Pons (tissue), 1 donor: ENCODE results near the gene UBR4.
A peak's percentile ranks its signal among the peaks of the same experiment; 100 is the strongest.
"Not testable (repeated sequence)": the region's sequence is repeated elsewhere in the genome, so short reads cannot be mapped to it uniquely, and the experiment has no call there.

Source experiments
- DNase-seq: peaks from one replicate; pipeline ENCODE4 v3.0.0-alpha.2; 2016; ENCODE audit warnings: low spot score

Gene UBR4

GRCh38 chr1:19220080-19220846 lies 10.2 kb upstream of the UBR4 start:
- DNase-seq, result no peak

GRCh38 chr1:19219451-19219850 lies 9.4 kb upstream of the UBR4 start:
- no peak for DNase-seq

GRCh38 chr1:19216585-19216984 lies 6.5 kb upstream of the UBR4 start:
- DNase-seq, result not testable (repeated sequence)

- DNase-seq, result no peak
Observed at GRCh38 chr1:19213580-19213979, 3.5 kb upstream of the UBR4 start.

- DNase-seq, result no peak
Observed at GRCh38 chr1:19212167-19212566, 2.1 kb upstream of the UBR4 start.

GRCh38 chr1:19210772-19211549 lies 895 bp upstream of the UBR4 start:
- peak; percentile 32 for DNase-seq

GRCh38 chr1:19209439-19209989 lies 552 bp downstream of the UBR4 start:
- peak; percentile 26 for DNase-seq

GRCh38 chr1:19208710-19209438 lies 1.2 kb downstream of the UBR4 start:
- DNase-seq, result no peak

GRCh38 chr1:19206947-19207346 lies 3.1 kb downstream of the UBR4 start:
- no peak for DNase-seq

GRCh38 chr1:19205845-19206244 lies 4.2 kb downstream of the UBR4 start:
- DNase-seq, result no peak

GRCh38 chr1:19205403-19205802 lies 4.7 kb downstream of the UBR4 start:
- no peak for DNase-seq

GRCh38 chr1:19204446-19205266 lies 5.4 kb downstream of the UBR4 start:
- no peak for DNase-seq

- DNase-seq, result peak; percentile 45
Observed at GRCh38 chr1:19203440-19203839, 6.6 kb downstream of the UBR4 start.

GRCh38 chr1:19202396-19202795 lies 7.7 kb downstream of the UBR4 start:
- DNase-seq, result no peak

- DNase-seq, result peak; percentile 25
Observed at GRCh38 chr1:19199969-19200604, 10.0 kb downstream of the UBR4 start.

- no peak for DNase-seq
Observed at GRCh38 chr1:19199329-19199968, 10.6 kb downstream of the UBR4 start.

GRCh38 chr1:19198820-19199219 lies 11.2 kb downstream of the UBR4 start:
- DNase-seq, result no peak

GRCh38 chr1:19197845-19198244 lies 12.2 kb downstream of the UBR4 start:
- no peak for DNase-seq

- DNase-seq, result no peak
Observed at GRCh38 chr1:19196331-19196730, 13.7 kb downstream of the UBR4 start.

GRCh38 chr1:19193004-19193403 lies 17.1 kb downstream of the UBR4 start:
- DNase-seq, result no peak

GRCh38 chr1:19191811-19192210 lies 18.3 kb downstream of the UBR4 start:
- DNase-seq, result no peak
